Progenitor cell of endocrine pancreas (in vitro differentiated cells): ENCODE data around the gene BMP7. TPM values are rescaled to one million over a fixed set of nuclear protein-coding genes. Genes with fewer than 3 reads are reported as not detected.

ENCODE experiments used
- DNase-seq: peaks from one replicate; pipeline ENCODE4 v3.0.0; 2021; ENCODE audit warnings: low spot score; ENCODE audit not compliant: unreplicated experiment
- H3K27ac Mint-ChIP-seq: 2 replicates; pipeline ENCODE4 v1.8.0; 2021; ENCODE audit warnings: mild to moderate bottlenecking, moderate library complexity, mixed read lengths
- H3K27me3 Mint-ChIP-seq: 2 replicates; pipeline ENCODE4 v1.8.0; 2021; ENCODE audit warnings: mixed read lengths
- H3K36me3 Mint-ChIP-seq: 2 replicates; pipeline ENCODE4 v1.8.0; 2022; ENCODE audit warnings: mixed read lengths; ENCODE audit not compliant: insufficient read depth
- H3K4me1 Mint-ChIP-seq: 2 replicates; pipeline ENCODE4 v1.8.0; 2021; ENCODE audit warnings: low read depth, mixed read lengths
- H3K4me3 Mint-ChIP-seq: 2 replicates; pipeline ENCODE4 v1.8.0; 2021; ENCODE audit warnings: low read depth, mild to moderate bottlenecking, moderate library complexity, mixed read lengths
- H3K9me3 Mint-ChIP-seq: 2 replicates; pipeline ENCODE4 v1.8.0; 2021; ENCODE audit warnings: low read depth, mixed read lengths
- total RNA-seq: library from RNA; stranded (reverse); gene quantifications from 2 replicates; pipeline ENCODE4 v1.2.1, GENCODE V29; 2021
- TF ChIP-seq, protein P1 (sequence below): fragments of 200-600 bp; sonication (generic); IDR thresholded peaks from one replicate; pipeline ENCODE4 v1.5.0; 2021; ENCODE audit warnings: antibody characterized with exemption, mild to moderate bottlenecking; ENCODE audit not compliant: unreplicated experiment

The BMP7 gene
- total RNA-seq, 1 donor from 2014 or later = 35.4 TPM

DNA sequence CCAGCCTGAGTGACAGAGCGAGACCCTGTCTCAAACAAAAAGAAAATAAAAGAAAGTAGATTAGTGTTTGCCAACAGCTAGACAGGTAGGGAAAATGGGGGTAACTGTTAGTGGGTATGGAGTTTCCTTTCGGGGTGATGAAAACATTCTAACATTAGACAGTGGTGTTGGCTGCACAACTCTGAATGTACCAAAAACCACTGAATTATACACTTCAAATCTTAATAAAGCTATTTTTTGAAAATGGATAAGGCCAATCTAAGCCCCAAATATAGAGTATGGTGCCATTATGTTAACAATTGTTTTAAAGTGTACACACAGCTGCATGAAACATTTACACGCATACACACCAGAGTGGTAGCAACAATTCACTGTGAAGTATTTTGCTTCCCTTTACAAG lies 57.0 kb downstream of the BMP7 start:
- H3K9me3 Mint-ChIP-seq = peaks cover 5% of the 10 kb centered on the region
- H3K36me3 Mint-ChIP-seq = peaks cover 10% of the 10 kb centered on the region
- no peaks in the 10 kb centered on the region for H3K27me3 Mint-ChIP-seq
- H3K4me1 Mint-ChIP-seq = peaks cover 45% of the 10 kb centered on the region
- TF ChIP-seq, protein P1, sequence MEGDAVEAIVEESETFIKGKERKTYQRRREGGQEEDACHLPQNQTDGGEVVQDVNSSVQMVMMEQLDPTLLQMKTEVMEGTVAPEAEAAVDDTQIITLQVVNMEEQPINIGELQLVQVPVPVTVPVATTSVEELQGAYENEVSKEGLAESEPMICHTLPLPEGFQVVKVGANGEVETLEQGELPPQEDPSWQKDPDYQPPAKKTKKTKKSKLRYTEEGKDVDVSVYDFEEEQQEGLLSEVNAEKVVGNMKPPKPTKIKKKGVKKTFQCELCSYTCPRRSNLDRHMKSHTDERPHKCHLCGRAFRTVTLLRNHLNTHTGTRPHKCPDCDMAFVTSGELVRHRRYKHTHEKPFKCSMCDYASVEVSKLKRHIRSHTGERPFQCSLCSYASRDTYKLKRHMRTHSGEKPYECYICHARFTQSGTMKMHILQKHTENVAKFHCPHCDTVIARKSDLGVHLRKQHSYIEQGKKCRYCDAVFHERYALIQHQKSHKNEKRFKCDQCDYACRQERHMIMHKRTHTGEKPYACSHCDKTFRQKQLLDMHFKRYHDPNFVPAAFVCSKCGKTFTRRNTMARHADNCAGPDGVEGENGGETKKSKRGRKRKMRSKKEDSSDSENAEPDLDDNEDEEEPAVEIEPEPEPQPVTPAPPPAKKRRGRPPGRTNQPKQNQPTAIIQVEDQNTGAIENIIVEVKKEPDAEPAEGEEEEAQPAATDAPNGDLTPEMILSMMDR = no peak
- no peak for DNase-seq
- no peak overlapping the region for H3K27ac Mint-ChIP-seq
- H3K4me3 Mint-ChIP-seq = no peak overlapping the region

DNA sequence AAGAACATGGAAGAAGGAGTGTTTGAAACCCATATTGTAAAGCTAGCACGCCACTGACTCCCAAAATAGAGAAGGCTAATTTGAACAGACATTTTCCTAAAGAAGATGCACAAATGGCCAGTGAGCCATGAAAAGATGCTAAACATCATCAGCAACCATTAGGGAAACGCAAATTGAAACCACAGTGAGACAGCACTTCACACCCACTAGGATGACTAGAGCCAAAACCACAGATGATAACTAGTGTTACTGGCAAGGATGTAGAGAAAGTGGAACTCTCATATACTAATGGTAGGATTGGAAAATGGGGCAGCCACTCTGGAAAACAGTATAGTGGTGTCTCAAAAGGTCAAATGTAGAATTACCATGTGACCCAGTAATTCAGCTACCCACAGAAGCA lies 58.2 kb downstream of the BMP7 start:
- TF ChIP-seq, protein P1 = no peak
- Mint-ChIP-seq H3K9me3 (peaks cover 5% of the 10 kb centered on the region), H3K36me3 (peaks cover 10% of the 10 kb centered on the region), H3K27me3 (no peaks in the 10 kb centered on the region), H3K27ac (no peak overlapping the region), H3K4me1 (peaks cover 45% of the 10 kb centered on the region), H3K4me3 (no peak overlapping the region)
- DNase-seq = no peak

DNA sequence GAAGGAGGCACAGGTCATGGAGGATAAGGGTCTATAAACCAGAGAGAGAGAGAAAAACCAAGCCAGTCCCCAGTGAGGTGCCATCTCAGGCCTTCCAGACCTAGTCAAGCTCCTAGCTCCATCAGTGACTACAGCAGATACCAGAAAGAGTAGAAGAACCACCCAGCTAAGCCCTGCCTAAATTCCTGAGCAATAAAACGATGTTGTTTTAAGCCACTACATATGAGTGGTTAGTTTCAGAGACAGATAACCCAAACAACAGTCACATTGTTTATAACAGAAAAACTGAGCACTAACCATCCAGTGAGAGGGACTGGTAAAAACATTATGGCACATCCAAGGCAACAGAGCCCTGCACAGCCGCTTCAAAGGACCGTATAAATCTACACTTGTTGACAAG lies 59.2 kb downstream of the BMP7 start:
- Mint-ChIP-seq H3K36me3 (peaks cover 10% of the 10 kb centered on the region), H3K9me3 (peaks cover 5% of the 10 kb centered on the region), H3K27me3 (no peaks in the 10 kb centered on the region), H3K4me1 (peaks cover 41% of the 10 kb centered on the region), H3K4me3 (no peak overlapping the region), H3K27ac (peak overlapping the region; percentile 2)
- TF ChIP-seq, protein P1 = no peak
- DNase-seq = no peak

DNA sequence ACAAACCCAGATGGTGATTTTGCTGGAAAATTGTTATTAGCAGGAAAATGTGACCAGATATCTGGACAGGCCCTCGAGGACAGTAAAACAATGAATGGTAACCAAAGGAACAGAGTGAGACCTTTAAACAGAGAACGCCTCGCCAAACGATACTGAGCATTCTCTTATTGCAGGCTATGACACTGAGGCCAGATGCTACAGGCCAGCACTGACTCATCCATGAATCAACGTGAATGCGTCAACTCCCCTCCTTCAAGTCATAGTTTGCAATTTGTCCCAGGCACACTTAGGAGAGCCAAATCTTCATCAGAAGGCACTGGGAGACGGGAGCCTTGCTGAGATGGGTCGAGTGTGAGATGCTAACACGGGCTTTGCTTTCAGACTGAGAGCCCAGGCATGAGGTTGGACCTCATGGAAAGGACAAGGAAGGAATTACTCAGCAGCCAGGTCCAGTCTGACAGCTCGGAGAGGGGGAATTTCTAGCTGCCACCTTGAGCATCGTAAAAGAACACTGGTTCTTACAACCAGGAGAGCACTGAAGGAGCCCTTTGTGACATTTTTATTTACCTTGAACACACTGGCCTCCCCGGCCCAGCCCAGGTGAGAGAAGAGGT lies 60.7 kb downstream of the BMP7 start:
- peaks cover 28% of the 10 kb centered on the region for H3K4me1 Mint-ChIP-seq
- TF ChIP-seq, protein P1 = no peak
- peaks cover 12% of the 10 kb centered on the region for H3K36me3 Mint-ChIP-seq
- peaks cover 5% of the 10 kb centered on the region for H3K9me3 Mint-ChIP-seq
- no peak for DNase-seq
- H3K27me3 Mint-ChIP-seq = no peaks in the 10 kb centered on the region
- no peak overlapping the region for H3K4me3 Mint-ChIP-seq
- peak overlapping the region; percentile 13 for H3K27ac Mint-ChIP-seq

DNA sequence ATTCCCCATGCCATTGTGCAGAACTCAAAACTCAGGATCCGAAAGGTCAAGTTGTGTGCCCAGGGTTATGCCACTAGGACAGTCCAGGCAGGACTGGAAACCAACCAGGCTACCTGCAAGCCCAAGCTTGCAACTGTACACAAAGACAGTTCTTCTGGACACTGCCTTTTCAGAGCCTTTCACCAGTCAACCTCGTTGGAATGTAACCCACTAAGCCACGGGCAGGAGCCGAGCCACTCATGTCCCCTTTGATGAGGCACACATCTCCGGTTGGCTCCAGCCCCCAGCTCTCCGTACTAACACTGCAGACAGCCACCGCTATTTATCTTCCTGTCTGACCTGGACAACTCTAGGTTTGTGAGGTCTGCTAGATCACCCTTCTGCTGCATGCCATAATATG lies 62.5 kb downstream of the BMP7 start:
- no peaks in the 10 kb centered on the region for H3K27me3 Mint-ChIP-seq
- peaks cover 12% of the 10 kb centered on the region for H3K36me3 Mint-ChIP-seq

More for the DNA sequence above, 62.5 kb downstream of the BMP7 start:
- Mint-ChIP-seq H3K27ac (no peak overlapping the region), H3K4me1 (peaks cover 12% of the 10 kb centered on the region), H3K9me3 (peaks cover 5% of the 10 kb centered on the region), H3K4me3 (no peak overlapping the region)
- no peak for DNase-seq
- TF ChIP-seq, protein P1 = no peak
